B cell (primary cell): ENCODE data around the gene MALSU1. TPM values are rescaled to one million over a fixed set of nuclear protein-coding genes. Genes with fewer than 3 reads are reported as not detected.

Source experiments
- ATAC-seq: fragments of 200-7000 bp; cut with Tn5 transposase; one replicate; pipeline ENCODE4 v1.10.0; 2021; ENCODE audit warnings: low read depth, mild to moderate bottlenecking, moderate number of reproducible peaks, moderate library complexity
- CTCF ChIA-PET: fragments of 350-600 bp; sonication (Branson Sonifier 250); formaldehyde crosslinking; loops from one replicate; lab custom pipeline; 2021; ENCODE audit warnings: antibody characterized with exemption, inconsistent platforms; lab: Charles Lee
- POLR2A ChIA-PET: fragments of 350-600 bp; sonication (Branson Sonifier 250); formaldehyde crosslinking; loops from one replicate; lab custom pipeline; 2021; ENCODE audit warnings: antibody characterized with exemption; lab: Charles Lee
- DNase-seq: peaks from one replicate; pipeline ENCODE4 v3.0.0; 2013
- H2AFZ ChIP-seq: 2 replicates; pipeline ENCODE4 v1.6.1; 2012; ENCODE audit warnings: mild to moderate bottlenecking, low read depth, low read length; ENCODE audit not compliant: insufficient read depth, poor library complexity, severe bottlenecking
- H3K27ac ChIP-seq, 2 donors: 1 replicate in 1 of 2; 2 replicates in 1 of 2; pipeline ENCODE4 v1.5.1; 2012 to 2013; ENCODE audit warnings: low read length in 2 of 2, mild to moderate bottlenecking in 2 of 2, moderate library complexity in 1 of 2
- H3K27me3 ChIP-seq, 4 experiments: fragments of 200-600 bp in 1 of 4; sonication (generic) in 1 of 4; replicated peaks in 1 of 4; 1 replicate in 2 of 4; 2 replicates in 2 of 4; pipeline versions ENCODE4 v1.6.1 to v1.7.0; 2013 to 2016; ENCODE audit warnings: low read length in 3 of 4, mild to moderate bottlenecking in 2 of 4, mixed read lengths in 1 of 4, moderate library complexity in 1 of 4; ENCODE audit not compliant: insufficient read depth in 4 of 4, control insufficient read depth in 3 of 4; ENCODE audit errors: control extremely low read depth in 1 of 4
- H3K36me3 ChIP-seq, 2 experiments: replicated peaks in 1 of 2; 1 replicate in 1 of 2; 2 replicates in 1 of 2; pipeline versions ENCODE4 v1.6.1 to v1.7.1; 2013; ENCODE audit warnings: low read length in 1 of 2; ENCODE audit not compliant: insufficient read depth in 2 of 2, control insufficient read depth in 1 of 2; ENCODE audit errors: control extremely low read depth in 1 of 2, extremely low read depth in 1 of 2
- H3K4me1 ChIP-seq, 2 donors: fragments of 200-600 bp in 1 of 2; sonication (generic) in 1 of 2; 1 replicate in 1 of 2; 2 replicates in 1 of 2; pipeline versions ENCODE4 v1.5.1 to v1.6.1; 2013 to 2017; ENCODE audit warnings: low read length in 2 of 2; ENCODE audit not compliant: control insufficient read depth in 2 of 2, insufficient read depth in 2 of 2
- H3K4me2 ChIP-seq: replicated peaks from 2 replicates; pipeline ENCODE3; 2012; ENCODE audit warnings: mild to moderate bottlenecking, low read depth, low read length; ENCODE audit not compliant: poor library complexity, severe bottlenecking
- H3K4me3 ChIP-seq, 5 experiments: fragments of 200-600 bp in 1 of 5; sonication (generic) in 1 of 5; 1 replicate in 3 of 5; 2 replicates in 2 of 5; pipeline versions ENCODE4 v1.5.1 to v1.7.0; 2011 to 2016; ENCODE audit warnings: low read length in 4 of 5, mild to moderate bottlenecking in 4 of 5, low read depth in 2 of 5, control low read depth in 1 of 5, moderate library complexity in 1 of 5; ENCODE audit not compliant: insufficient read depth in 1 of 5; ENCODE audit errors: control extremely low read depth in 1 of 5, extremely low read depth in 1 of 5
- H3K79me2 ChIP-seq: fragments of 200-600 bp; sonication (generic); one replicate; pipeline ENCODE4 v1.6.0; 2016; ENCODE audit warnings: low read length; ENCODE audit not compliant: control insufficient read depth, insufficient read depth
- H3K9ac ChIP-seq: fragments of 200-600 bp; sonication (generic); 2 replicates; pipeline ENCODE4 v1.6.1; 2017; ENCODE audit warnings: mild to moderate bottlenecking, low read length, moderate library complexity
- H3K9me3 ChIP-seq, 3 donors: one replicate each; pipeline versions ENCODE4 v1.6.1 to v1.7.1; 2013; ENCODE audit warnings: low read length in 2 of 3; ENCODE audit not compliant: control insufficient read depth in 2 of 3, insufficient read depth in 1 of 3; ENCODE audit errors: control extremely low read depth in 1 of 3
- H4K20me1 ChIP-seq: 2 replicates; pipeline ENCODE4 v1.6.0; 2012; ENCODE audit warnings: mild to moderate bottlenecking, low read length; ENCODE audit not compliant: insufficient read depth, control insufficient read depth, poor library complexity, severe bottlenecking
- H3K27ac Mint-ChIP-seq: one replicate; pipeline ENCODE4 v1.8.0; 2021; ENCODE audit warnings: mixed read lengths
- H3K27me3 Mint-ChIP-seq: one replicate; pipeline ENCODE4 v1.8.0; 2021; ENCODE audit warnings: mixed read lengths
- H3K4me1 Mint-ChIP-seq: one replicate; pipeline ENCODE4 v1.8.0; 2021; ENCODE audit warnings: mixed read lengths
- H3K4me3 Mint-ChIP-seq: one replicate; pipeline ENCODE4 v1.8.0; 2021; ENCODE audit warnings: mixed read lengths
- H3K9me3 Mint-ChIP-seq: one replicate; pipeline ENCODE4 v1.8.0; 2022; ENCODE audit warnings: mixed read lengths; ENCODE audit not compliant: insufficient read depth
- EZH2 ChIP-seq: IDR thresholded peaks from 2 replicates; pipeline ENCODE4 v1.6.1; 2012; ENCODE audit warnings: borderline replicate concordance, low read depth, mild to moderate bottlenecking, moderate library complexity, low read length; ENCODE audit not compliant: insufficient read depth, poor library complexity, severe bottlenecking
- WGBS: methylation state at CpG from one replicate; pipeline ENCODE4 v1.1.5; 2013; ENCODE audit warnings: missing lambda C conversion rate; ENCODE audit not compliant: insufficient coverage; 5-methylcytosine and 5-hydroxymethylcytosine counted together
- intact Hi-C: fragments of 100-400 bp; cut with micrococcal nuclease; formaldehyde crosslinking; loops from one replicate; pipeline ENCODE4 v1.10.0; 2022
- polyA plus RNA-seq: library from polyadenylated mRNA; depleted of rRNA; stranded (reverse); fragments of >200 nt; gene quantifications from 2 replicates; pipeline ENCODE4 v1.2.3, GENCODE V29; 2012
- total RNA-seq, 2 donors: library from RNA; stranded (reverse); fragments of 120-200 nt in 1 of 2; gene quantifications; 1 replicate in 1 of 2; 2 replicates in 1 of 2; pipeline versions ENCODE4 v1.2.3 to v1.2.4, GENCODE V29; 2013 to 2022
- TF ChIP-seq, protein P1 (sequence below): fragments of 200-600 bp; IDR thresholded peaks from one replicate; pipeline ENCODE4 v1.8.0; 2022; ENCODE audit warnings: antibody characterized with exemption, mild to moderate bottlenecking

The MALSU1 gene
- total and polyA plus RNA-seq, 2 donors (not counting 1 experiment from before 2014, with no cell fraction given), result 20.8 to 38.0 TPM

DNA sequence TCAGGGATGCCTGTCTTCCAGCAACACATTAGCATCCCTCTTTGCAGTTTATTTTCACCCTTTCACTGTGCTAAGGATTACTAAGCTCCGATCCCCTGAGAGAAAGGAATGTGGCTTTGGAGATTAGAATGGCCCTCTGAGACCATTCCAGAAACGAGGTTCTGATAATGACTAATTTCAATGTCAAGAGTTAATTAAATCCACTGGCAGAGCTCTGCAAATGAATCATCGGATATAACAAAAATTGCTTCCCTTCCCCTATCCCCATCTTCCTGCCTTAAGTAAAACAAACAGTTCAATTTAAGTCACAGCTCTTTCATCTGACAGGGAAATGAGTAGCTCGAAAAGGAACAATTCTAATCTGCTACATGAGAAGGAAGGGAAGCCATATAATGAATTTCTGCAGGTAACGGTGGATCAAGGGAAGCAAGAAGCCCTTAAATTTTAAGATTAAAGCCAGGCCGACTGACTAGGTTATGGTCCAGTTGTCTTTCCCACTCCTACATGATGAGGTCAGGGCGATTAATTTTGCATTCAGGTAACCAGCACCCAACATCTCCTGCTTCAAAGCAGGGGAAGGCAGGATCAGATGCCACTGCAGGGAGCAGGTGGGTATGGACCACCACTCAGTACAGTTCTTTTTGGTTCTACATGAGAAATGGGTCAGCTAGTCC is 50.5 kb downstream of the MALSU1 start:
- no peak overlapping the region for H3K27ac Mint-ChIP-seq
- no peak overlapping the region for H3K4me3 ChIP-seq
- H3K4me1 Mint-ChIP-seq, result peaks cover 32% of the 10 kb centered on the region
- H3K4me3 Mint-ChIP-seq, result no peak overlapping the region
- POLR2A ChIA-PET, result no interaction called here
- DNase-seq, result no peak
- H3K36me3 ChIP-seq, result no peaks in the 10 kb centered on the region
- H3K4me1 ChIP-seq, result peaks cover 15 to 19% of the 10 kb centered on the region in 2 donors
- CTCF ChIA-PET, result interaction anchor here (0.9 to 5.9 kb wide), 3 partner anchors 9 to 114 kb away, joined by 3 to 41 read pairs (median 3); no protein-coding TSS in a partner anchor
- WGBS, result 95% methylated on average over 5 of the region's 7 CpGs
- H4K20me1 ChIP-seq, result no peaks in the 10 kb centered on the region
- TF ChIP-seq, protein P1, sequence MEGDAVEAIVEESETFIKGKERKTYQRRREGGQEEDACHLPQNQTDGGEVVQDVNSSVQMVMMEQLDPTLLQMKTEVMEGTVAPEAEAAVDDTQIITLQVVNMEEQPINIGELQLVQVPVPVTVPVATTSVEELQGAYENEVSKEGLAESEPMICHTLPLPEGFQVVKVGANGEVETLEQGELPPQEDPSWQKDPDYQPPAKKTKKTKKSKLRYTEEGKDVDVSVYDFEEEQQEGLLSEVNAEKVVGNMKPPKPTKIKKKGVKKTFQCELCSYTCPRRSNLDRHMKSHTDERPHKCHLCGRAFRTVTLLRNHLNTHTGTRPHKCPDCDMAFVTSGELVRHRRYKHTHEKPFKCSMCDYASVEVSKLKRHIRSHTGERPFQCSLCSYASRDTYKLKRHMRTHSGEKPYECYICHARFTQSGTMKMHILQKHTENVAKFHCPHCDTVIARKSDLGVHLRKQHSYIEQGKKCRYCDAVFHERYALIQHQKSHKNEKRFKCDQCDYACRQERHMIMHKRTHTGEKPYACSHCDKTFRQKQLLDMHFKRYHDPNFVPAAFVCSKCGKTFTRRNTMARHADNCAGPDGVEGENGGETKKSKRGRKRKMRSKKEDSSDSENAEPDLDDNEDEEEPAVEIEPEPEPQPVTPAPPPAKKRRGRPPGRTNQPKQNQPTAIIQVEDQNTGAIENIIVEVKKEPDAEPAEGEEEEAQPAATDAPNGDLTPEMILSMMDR, result no peak
- TF ChIP-seq EZH2, result no peak
- no peaks in the 10 kb centered on the region for H3K9me3 ChIP-seq
- H2AFZ ChIP-seq, result no peak overlapping the region
- no peaks in the 10 kb centered on the region for H3K9me3 Mint-ChIP-seq
- intact Hi-C loops, result no loop called here
- no peak for ATAC-seq
- no peak overlapping the region for H3K4me2 ChIP-seq
- H3K27me3 Mint-ChIP-seq, result no peaks in the 10 kb centered on the region
- no peak overlapping the region for H3K9ac ChIP-seq
- no peaks in the 10 kb centered on the region for H3K27me3 ChIP-seq
- no peak overlapping the region for H3K27ac ChIP-seq
- no peaks in the 10 kb centered on the region for H3K79me2 ChIP-seq

DNA sequence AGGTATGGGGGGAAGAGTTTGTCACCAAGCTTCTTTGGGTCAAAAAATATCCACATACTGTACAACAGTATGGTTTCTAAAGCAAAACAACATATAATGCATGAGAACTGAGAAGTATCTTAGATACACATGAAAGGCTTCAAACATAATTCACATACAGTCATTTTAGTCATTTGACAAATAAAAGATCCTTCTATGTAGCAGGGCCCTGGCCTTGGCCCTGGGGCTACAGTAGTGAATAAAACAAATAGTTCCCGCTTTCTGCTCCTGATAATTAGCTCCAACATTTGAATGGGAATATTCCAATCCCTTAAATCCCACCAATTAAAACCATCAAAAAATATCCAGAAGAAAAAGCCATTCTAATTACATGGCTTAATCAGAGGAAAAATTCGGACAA is 51.3 kb downstream of the MALSU1 start:
- CTCF ChIA-PET, result interaction anchor here (1.0 to 5.9 kb wide), 2 partner anchors 8 to 74 kb away, joined by 4 to 41 read pairs; no protein-coding TSS in a partner anchor
- no peaks in the 10 kb centered on the region for H3K79me2 ChIP-seq
- peaks cover 11 to 14% of the 10 kb centered on the region in 2 donors for H3K4me1 ChIP-seq
- H3K27me3 ChIP-seq, result no peaks in the 10 kb centered on the region
- no peak for ATAC-seq
- no peak overlapping the region for H3K27ac Mint-ChIP-seq
- no peaks in the 10 kb centered on the region for H3K9me3 ChIP-seq
- H3K9ac ChIP-seq, result no peak overlapping the region
- peaks cover 27% of the 10 kb centered on the region for H3K4me1 Mint-ChIP-seq
- no peak overlapping the region for H3K27ac ChIP-seq
- intact Hi-C loops, result no loop called here
- H3K9me3 Mint-ChIP-seq, result no peaks in the 10 kb centered on the region
- H3K27me3 Mint-ChIP-seq, result no peaks in the 10 kb centered on the region
- no peak overlapping the region for H3K4me3 ChIP-seq
- H3K4me3 Mint-ChIP-seq, result no peak overlapping the region
- H4K20me1 ChIP-seq, result no peaks in the 10 kb centered on the region
- no peak for DNase-seq
- no peak overlapping the region for H2AFZ ChIP-seq
- TF ChIP-seq EZH2, result no peak
- TF ChIP-seq, protein P1, result no peak
- POLR2A ChIA-PET, result interaction anchor here (0.5 kb wide), 1 partner anchor 28 kb away, joined by 4 read pairs; no protein-coding TSS in a partner anchor
- no peak overlapping the region for H3K4me2 ChIP-seq
- no peaks in the 10 kb centered on the region for H3K36me3 ChIP-seq
- WGBS, result no CpG with 5 or more reads among the region's 2 CpGs
